Neuronal stem cell (in vitro differentiated cells): ENCODE data around the gene CCR6.

Experiments used
- DNase-seq: peaks from one replicate; pipeline ENCODE4 v3.0.0-alpha.2; 2013; ENCODE audit warnings: low spot score
- H2AFZ ChIP-seq: one replicate; pipeline ENCODE4 v1.6.1; 2013; ENCODE audit warnings: mild to moderate bottlenecking, low read length, inconsistent platforms
- H2AK5ac ChIP-seq: 2 replicates; pipeline ENCODE4 v1.6.1; 2013; ENCODE audit warnings: low read depth, mild to moderate bottlenecking, inconsistent platforms, low read length, moderate library complexity, mixed read lengths
- H2BK120ac ChIP-seq: 2 replicates; pipeline ENCODE4 v1.6.1; 2013; ENCODE audit warnings: low read depth, mild to moderate bottlenecking, inconsistent platforms, low read length, moderate library complexity, mixed read lengths
- H2BK12ac ChIP-seq: one replicate; pipeline ENCODE4 v1.6.1; 2013; ENCODE audit warnings: low read length, inconsistent platforms
- H2BK15ac ChIP-seq: 2 replicates; pipeline ENCODE4 v1.6.1; 2013; ENCODE audit warnings: mild to moderate bottlenecking, low read length, inconsistent platforms, mixed read lengths
- H2BK5ac ChIP-seq: one replicate; pipeline ENCODE4 v1.6.1; 2013; ENCODE audit warnings: inconsistent platforms, mild to moderate bottlenecking, low read length, moderate library complexity
- H3K14ac ChIP-seq: one replicate; pipeline ENCODE4 v1.6.1; 2013; ENCODE audit warnings: low read length, inconsistent platforms
- H3K18ac ChIP-seq: 2 replicates; pipeline ENCODE4 v1.6.1; 2013; ENCODE audit warnings: low read length, inconsistent platforms
- H3K23ac ChIP-seq: 2 replicates; pipeline ENCODE4 v1.6.1; 2013; ENCODE audit warnings: low read depth, mild to moderate bottlenecking, mixed read lengths, low read length, inconsistent platforms; ENCODE audit not compliant: poor library complexity
- H3K27ac ChIP-seq: replicated peaks from 3 replicates; pipeline ENCODE4 v1.5.1; 2013; ENCODE audit warnings: low read length, inconsistent platforms
- H3K27me3 ChIP-seq, 3 experiments: 2 replicates each; pipeline ENCODE4 v1.6.1; 2013; ENCODE audit warnings: low read length in 3 of 3, mild to moderate bottlenecking in 2 of 3, inconsistent platforms in 1 of 3, low read depth in 1 of 3, mixed read lengths in 1 of 3, moderate library complexity in 1 of 3; ENCODE audit not compliant: control insufficient read depth in 3 of 3, insufficient read depth in 3 of 3
- H3K36me3 ChIP-seq, 2 donors: replicated peaks in 1 of 2; 2 replicates each; pipeline ENCODE4 v1.6.1; 2013; ENCODE audit warnings: low read length in 2 of 2; ENCODE audit not compliant: control insufficient read depth in 2 of 2, insufficient read depth in 2 of 2
- H3K4ac ChIP-seq: 2 replicates; pipeline ENCODE4 v1.6.1; 2013; ENCODE audit warnings: inconsistent platforms, mild to moderate bottlenecking, low read length, moderate library complexity
- H3K4me1 ChIP-seq, 2 donors: 1 replicate in 1 of 2; 2 replicates in 1 of 2; pipeline ENCODE4 v1.6.1; 2013; ENCODE audit warnings: low read length in 2 of 2, low read depth in 1 of 2; ENCODE audit not compliant: control insufficient read depth in 2 of 2, insufficient read depth in 1 of 2
- H3K4me2 ChIP-seq: one replicate; pipeline ENCODE4 v1.6.1; 2013; ENCODE audit warnings: mild to moderate bottlenecking, low read length, inconsistent platforms; ENCODE audit not compliant: insufficient read depth, poor library complexity, severe bottlenecking
- H3K4me3 ChIP-seq, 2 donors: 2 replicates each; pipeline ENCODE4 v1.5.1; 2013; ENCODE audit warnings: low read length in 2 of 2, mild to moderate bottlenecking in 2 of 2, inconsistent platforms in 1 of 2, moderate library complexity in 1 of 2
- H3K79me1 ChIP-seq: one replicate; pipeline ENCODE4 v1.6.1; 2013; ENCODE audit warnings: low read depth, mild to moderate bottlenecking, inconsistent platforms, low read length, moderate library complexity
- H3K9ac ChIP-seq: one replicate; pipeline ENCODE4 v1.6.1; 2013; ENCODE audit warnings: mild to moderate bottlenecking, low read depth, low read length, inconsistent platforms; ENCODE audit not compliant: poor library complexity
- H3K9me3 ChIP-seq, 2 donors: replicated peaks in 1 of 2; 2 replicates each; pipeline versions ENCODE3 to v1.6.1; 2013; ENCODE audit warnings: low read length in 2 of 2, mild to moderate bottlenecking in 2 of 2, inconsistent platforms in 1 of 2, low read depth in 1 of 2, mixed read lengths in 1 of 2, moderate library complexity in 1 of 2; ENCODE audit not compliant: control insufficient read depth in 2 of 2, insufficient read depth in 1 of 2
- H4K8ac ChIP-seq: one replicate; pipeline ENCODE4 v1.6.1; 2013; ENCODE audit warnings: low read depth, mild to moderate bottlenecking, inconsistent platforms, low read length, moderate library complexity
- H4K91ac ChIP-seq: one replicate; pipeline ENCODE4 v1.6.1; 2013; ENCODE audit warnings: low read length, low read depth, mild to moderate bottlenecking, inconsistent platforms; ENCODE audit not compliant: poor library complexity
- WGBS, 2 donors: extraction: QIAGEN DNeasy Blood & Tissue Kit; methylation state at CpG; one replicate each; pipeline ENCODE4 v1.1.7; 2013; ENCODE audit warnings: missing lambda C conversion rate in 2 of 2, mixed read lengths in 1 of 2; ENCODE audit not compliant: insufficient read length in 2 of 2, insufficient replicate concordance in 1 of 2; ENCODE audit errors: extremely low coverage in 2 of 2; 5-methylcytosine and 5-hydroxymethylcytosine counted together

The CCR6 gene

GRCh38 chr6:167104388-167104787, 18.5 kb upstream of the CCR6 start:
- H3K4me3 ChIP-seq = no peak overlapping the region
- no peak overlapping the region for H3K27ac ChIP-seq
- peaks cover 3 to 5% of the 10 kb centered on the region in 2 donors for H3K9me3 ChIP-seq
- H3K9ac ChIP-seq = no peak overlapping the region
- no peak overlapping the region for H2AK5ac ChIP-seq
- no peaks in the 10 kb centered on the region for H3K79me1 ChIP-seq
- H2BK15ac ChIP-seq = no peak overlapping the region
- no peaks in the 10 kb centered on the region for H3K36me3 ChIP-seq
- H3K4ac ChIP-seq = no peak overlapping the region
- H3K14ac ChIP-seq = no peak overlapping the region
- no peak overlapping the region for H2BK12ac ChIP-seq
- H3K18ac ChIP-seq = no peak overlapping the region
- H3K4me2 ChIP-seq = no peak overlapping the region
- no peak overlapping the region for H4K8ac ChIP-seq
- no peak overlapping the region for H2AFZ ChIP-seq
- no CpG with 5 or more reads among the region's 3 CpGs for WGBS, 2 donors
- no peak overlapping the region for H2BK5ac ChIP-seq
- no peak for DNase-seq
- H4K91ac ChIP-seq = no peak overlapping the region
- no peaks in the 10 kb centered on the region for H3K4me1 ChIP-seq
- peaks cover 0 to 6% (median 0%) of the 10 kb centered on the region in 3 experiments for H3K27me3 ChIP-seq
- H2BK120ac ChIP-seq = no peak overlapping the region
- no peak overlapping the region for H3K23ac ChIP-seq

- Histone ChIP-seq H3K79me1 (no peaks in the 10 kb centered on the region), H3K9ac (no peak overlapping the region), H3K4me2 (no peak overlapping the region), H2BK12ac (no peak overlapping the region), H3K4ac (no peak overlapping the region), H3K23ac (no peak overlapping the region), H3K18ac (no peak overlapping the region), H4K91ac (no peak overlapping the region), H3K14ac (no peak overlapping the region), H3K9me3 (peaks cover 3% of the 10 kb centered on the region in 2 donors), H2AFZ (no peak overlapping the region), H3K27ac (no peak overlapping the region), H2BK15ac (no peak overlapping the region), H2BK120ac (no peak overlapping the region), H3K36me3 (no peaks in the 10 kb centered on the region), H3K4me3 (no peak overlapping the region), H2AK5ac (no peak overlapping the region), H2BK5ac (no peak overlapping the region), H3K4me1 (no peaks in the 10 kb centered on the region), H4K8ac (no peak overlapping the region), H3K27me3 (peaks cover 0 to 6% (median 0%) of the 10 kb centered on the region in 3 experiments)
- DNase-seq = no peak
- WGBS, 2 donors = no CpG with 5 or more reads among the region's 6 CpGs
Observed at GRCh38 chr6:167105060-167105459, 17.8 kb upstream of the CCR6 start.

DNA sequence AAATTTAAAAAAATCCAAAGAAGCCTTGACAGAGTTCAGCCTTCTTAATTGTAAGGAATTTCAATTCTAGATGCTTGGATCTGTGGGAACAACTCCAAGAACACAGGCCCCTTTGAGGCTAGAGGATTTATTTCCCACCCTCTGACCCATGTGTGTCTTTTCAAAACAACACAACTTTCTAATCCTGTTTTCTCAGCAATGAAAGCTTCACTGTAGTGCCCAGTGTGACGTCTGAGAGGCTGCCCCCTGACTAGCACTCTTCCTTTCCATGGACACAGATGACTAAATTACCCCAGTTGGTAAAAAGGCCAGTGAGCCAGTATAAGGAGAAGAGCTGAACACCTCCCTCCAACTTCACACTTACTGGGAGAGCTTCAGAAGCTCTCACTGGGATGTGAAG, 16.5 kb upstream of the CCR6 start:
- H2BK12ac ChIP-seq = no peak overlapping the region
- no peak overlapping the region for H3K4me2 ChIP-seq
- no peak overlapping the region for H3K18ac ChIP-seq
- no peak overlapping the region for H2AK5ac ChIP-seq
- no peak overlapping the region for H3K23ac ChIP-seq
- H3K14ac ChIP-seq = no peak overlapping the region
- no peak overlapping the region for H2BK15ac ChIP-seq
- no peak overlapping the region for H4K8ac ChIP-seq
- H3K27me3 ChIP-seq = peaks cover 0 to 6% (median 0%) of the 10 kb centered on the region in 3 experiments
- no peak overlapping the region for H4K91ac ChIP-seq
- H3K79me1 ChIP-seq = no peaks in the 10 kb centered on the region
- H3K36me3 ChIP-seq = no peaks in the 10 kb centered on the region
- no peak overlapping the region for H3K27ac ChIP-seq
- DNase-seq = no peak
- H3K9me3 ChIP-seq = peaks cover 0 to 3% of the 10 kb centered on the region in 2 donors
- no peak overlapping the region for H3K9ac ChIP-seq
- H3K4ac ChIP-seq = no peak overlapping the region
- no peak overlapping the region for H2BK5ac ChIP-seq
- H2AFZ ChIP-seq = no peak overlapping the region
- H2BK120ac ChIP-seq = no peak overlapping the region
- H3K4me3 ChIP-seq = no peak overlapping the region
- WGBS, 2 donors = no CpG with 5 or more reads among the region's 1 CpG
- no peaks in the 10 kb centered on the region for H3K4me1 ChIP-seq

GRCh38 chr6:167107787-167108186, 15.1 kb upstream of the CCR6 start:
- Histone ChIP-seq H3K9ac (no peak overlapping the region), H4K91ac (no peak overlapping the region), H3K36me3 (no peaks in the 10 kb centered on the region), H2AFZ (no peak overlapping the region), H2AK5ac (no peak overlapping the region), H3K4ac (no peak overlapping the region), H3K18ac (no peak overlapping the region), H3K79me1 (no peaks in the 10 kb centered on the region), H3K14ac (no peak overlapping the region), H2BK12ac (no peak overlapping the region), H3K4me1 (no peaks in the 10 kb centered on the region), H3K4me3 (no peak overlapping the region), H4K8ac (no peak overlapping the region), H2BK15ac (no peak overlapping the region), H3K9me3 (peaks cover 0 to 3% of the 10 kb centered on the region in 2 donors), H2BK120ac (no peak overlapping the region), H2BK5ac (no peak overlapping the region), H3K4me2 (no peak overlapping the region), H3K27me3 (peaks cover 0 to 6% (median 0%) of the 10 kb centered on the region in 3 experiments), H3K23ac (no peak overlapping the region), H3K27ac (no peak overlapping the region)
- WGBS, 2 donors = no CpG with 5 or more reads among the region's 7 CpGs
- no peak for DNase-seq
